GM21515 (cell line): ENCODE data around the gene FTCD.
"Not testable (repeated sequence)": the region's sequence is repeated elsewhere in the genome, so short reads cannot be mapped to it uniquely, and the experiment has no call there.

Source experiments
- ATAC-seq: cut with Tn5 transposase; IDR thresholded peaks from one replicate; pipeline ENCODE4 v1.9.1; 2021; ENCODE audit not compliant: unreplicated experiment

The FTCD gene

GRCh38 chr21:46171996-46172862 lies 16.9 kb upstream of the FTCD start:
- no peak for ATAC-seq

DNA sequence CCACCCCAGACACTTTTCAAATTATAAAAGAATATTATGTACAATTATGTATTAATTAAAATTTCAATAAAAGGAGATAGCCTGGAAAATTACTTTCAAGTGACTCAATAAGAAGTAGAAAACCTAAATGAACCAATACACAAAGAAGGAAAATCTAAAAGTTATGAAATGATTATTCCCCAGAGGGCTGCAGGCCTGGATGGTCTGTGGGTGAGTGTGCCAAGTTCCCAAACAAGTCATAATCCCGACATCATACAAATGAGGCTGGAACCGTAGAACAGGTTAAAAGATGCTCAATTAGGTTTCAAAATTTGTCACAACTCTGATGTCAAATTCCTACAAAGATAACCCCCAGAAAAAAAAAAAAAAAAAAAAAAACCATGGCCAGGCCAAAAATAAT lies 16.2 kb upstream of the FTCD start:
- ATAC-seq: no peak

GRCh38 chr21:46170436-46171193 lies 15.2 kb upstream of the FTCD start:
- ATAC-seq: not testable (repeated sequence)

GRCh38 chr21:46168659-46169386 lies 13.4 kb upstream of the FTCD start:
- ATAC-seq: no peak

DNA sequence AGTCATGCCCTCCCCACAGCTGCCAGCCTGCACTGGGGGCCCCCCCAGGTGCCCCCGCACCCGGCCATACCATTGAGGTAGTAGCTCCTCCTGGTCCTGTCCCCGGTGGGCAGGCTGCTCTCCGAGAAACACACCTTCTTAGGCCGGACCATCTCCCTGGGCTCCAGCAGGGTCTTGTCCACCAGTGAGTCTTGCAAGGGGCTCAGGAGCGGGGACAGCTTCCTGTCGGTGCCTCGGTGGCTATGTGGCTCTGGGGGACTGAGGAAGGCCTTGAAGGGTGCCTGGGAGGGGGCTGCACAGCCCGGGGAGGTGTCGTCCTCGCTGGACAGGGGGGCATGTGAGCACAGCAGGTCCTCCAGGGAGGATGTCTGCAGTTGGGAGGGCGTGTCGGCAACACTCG lies 12.9 kb upstream of the FTCD start:
- ATAC-seq: no peak

DNA sequence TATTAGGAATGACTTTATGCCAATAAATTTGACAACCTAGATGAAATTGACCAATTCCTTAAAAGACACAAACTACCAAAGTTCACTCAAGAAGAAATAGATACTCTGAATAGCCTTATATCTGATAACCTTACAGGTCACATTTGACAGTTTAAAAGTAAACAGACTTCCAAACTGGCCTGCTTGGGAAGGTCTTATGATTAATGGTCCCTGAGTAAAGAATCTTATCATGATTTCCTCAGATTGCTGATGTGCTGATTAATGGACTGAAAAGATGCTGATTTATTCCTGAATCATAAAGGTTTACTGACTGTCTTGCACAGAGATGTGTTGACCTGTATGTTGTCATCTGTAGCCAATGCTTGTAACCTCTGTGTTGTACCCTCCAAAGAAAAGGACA lies 9.7 kb upstream of the FTCD start:
- ATAC-seq: no peak

GRCh38 chr21:46163380-46163779 lies 8.0 kb upstream of the FTCD start:
- no peak for ATAC-seq

GRCh38 chr21:46161633-46162592 lies 6.5 kb upstream of the FTCD start:
- ATAC-seq: no peak

- ATAC-seq: no peak
These were observed 5.7 kb upstream of the FTCD start for GRCh38 chr21:46160907-46161632.

GRCh38 chr21:46160657-46160906 lies 5.2 kb upstream of the FTCD start:
- ATAC-seq: no peak

DNA sequence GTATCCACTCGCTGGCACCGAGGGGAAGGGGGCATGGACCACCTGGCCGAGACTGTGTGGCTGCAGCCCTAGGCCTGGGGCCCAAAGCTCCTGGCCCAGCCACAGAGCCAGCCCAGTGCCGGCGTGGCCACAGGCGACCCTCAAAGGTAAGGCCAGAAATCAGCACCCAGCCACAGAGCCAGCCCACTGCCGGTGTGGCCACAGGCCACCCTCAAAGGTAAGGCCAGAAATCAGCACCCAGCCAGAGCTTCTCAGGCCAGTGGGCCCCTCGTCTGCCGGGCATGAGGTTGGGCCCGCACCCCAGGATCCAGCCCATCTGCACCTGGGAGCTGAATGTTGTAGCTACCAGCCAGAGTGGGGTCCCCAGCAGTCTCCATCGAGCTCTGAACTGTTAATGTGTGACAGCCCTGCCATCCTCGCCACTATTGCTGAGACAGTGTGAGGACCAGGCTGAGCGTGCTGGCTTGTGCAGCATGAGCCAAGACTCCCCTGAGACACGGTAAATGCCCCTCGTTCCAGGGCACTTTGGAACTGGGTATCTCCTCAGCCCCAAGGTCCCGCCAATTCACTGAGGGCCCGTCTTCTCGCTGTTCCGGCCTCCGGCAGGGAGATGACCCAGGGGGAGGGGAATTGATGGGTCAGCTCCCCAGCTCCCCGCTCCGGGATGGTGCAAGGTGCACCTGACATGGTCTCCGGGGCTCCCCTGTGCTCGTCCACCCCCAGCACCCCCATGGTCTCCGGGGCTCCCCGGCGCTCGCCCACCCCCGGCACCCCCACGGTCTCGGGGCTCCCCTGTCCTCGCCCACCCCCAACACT lies 4.7 kb upstream of the FTCD start:
- ATAC-seq: no peak

DNA sequence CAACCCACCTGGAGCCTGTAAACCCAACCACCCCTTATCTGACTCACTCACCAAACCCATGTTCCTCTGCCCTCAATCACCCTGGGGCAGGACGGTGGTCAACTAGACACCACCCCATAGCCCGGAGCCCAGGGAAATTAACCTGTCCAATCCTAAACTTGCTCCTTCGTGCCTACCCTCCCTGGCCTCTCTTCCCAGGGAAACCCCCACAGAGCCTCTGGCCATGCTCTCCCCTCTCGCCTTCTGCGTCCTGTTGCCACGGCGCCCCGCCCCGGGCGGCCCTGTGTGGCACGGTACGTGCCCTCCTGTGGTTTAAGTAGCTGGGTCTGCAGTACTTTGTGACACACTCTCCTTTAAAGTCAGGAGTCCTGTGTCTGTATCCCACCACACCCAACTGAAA lies 4.0 kb upstream of the FTCD start:
- no peak for ATAC-seq

DNA sequence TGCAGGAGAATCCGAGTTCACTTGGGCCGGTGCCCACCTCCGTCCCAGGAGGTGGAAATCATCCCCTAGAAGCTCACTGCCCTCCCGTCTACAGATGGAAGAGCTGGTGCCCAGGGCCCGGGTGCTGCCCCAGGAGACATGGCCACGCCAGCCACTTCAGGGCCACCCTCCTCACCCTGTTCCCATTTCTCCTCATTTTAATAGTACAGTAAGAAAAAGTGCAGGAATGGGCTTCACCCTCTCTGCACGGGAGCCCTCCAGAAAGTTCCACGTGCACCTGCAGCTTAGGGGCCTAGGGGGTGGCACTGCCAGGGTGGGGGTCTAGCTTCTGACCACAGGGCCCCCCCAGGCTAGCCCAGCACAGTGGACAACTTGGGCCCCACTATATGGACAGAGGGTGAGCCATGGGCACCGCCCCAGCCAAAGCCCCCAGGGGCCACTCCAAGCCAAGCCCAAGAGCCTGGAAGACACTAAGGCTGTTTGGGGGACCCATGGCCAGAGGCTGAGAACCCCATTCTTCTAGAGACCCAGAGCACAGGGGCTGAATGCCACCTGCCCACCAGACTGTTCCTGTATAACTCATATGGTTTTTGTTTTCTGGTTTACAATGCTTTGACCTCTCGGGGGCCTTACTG lies 3.4 kb upstream of the FTCD start:
- ATAC-seq: no peak

DNA sequence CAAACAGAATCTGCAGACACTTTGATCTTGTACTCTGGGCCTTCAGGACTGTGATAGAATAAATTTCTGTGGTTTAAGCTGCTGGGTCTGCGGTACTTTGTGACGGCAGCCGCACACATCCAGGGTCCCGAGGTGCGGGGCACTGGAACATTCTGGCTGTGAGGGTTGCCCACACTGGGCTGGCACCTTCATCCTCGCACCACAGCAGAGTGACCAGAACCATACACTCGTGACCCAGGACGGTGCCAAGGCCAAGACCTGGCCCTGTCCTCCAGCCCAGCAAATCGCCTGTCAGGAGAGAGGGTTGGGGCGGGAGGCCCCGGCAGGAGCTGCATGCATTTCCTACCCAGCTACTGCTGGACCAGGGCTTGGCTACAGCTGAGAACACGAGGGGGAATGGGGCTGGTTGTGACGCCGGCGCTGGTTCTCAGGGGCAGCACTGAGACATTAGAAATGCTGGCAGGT lies 2.6 kb upstream of the FTCD start:
- no peak for ATAC-seq

DNA sequence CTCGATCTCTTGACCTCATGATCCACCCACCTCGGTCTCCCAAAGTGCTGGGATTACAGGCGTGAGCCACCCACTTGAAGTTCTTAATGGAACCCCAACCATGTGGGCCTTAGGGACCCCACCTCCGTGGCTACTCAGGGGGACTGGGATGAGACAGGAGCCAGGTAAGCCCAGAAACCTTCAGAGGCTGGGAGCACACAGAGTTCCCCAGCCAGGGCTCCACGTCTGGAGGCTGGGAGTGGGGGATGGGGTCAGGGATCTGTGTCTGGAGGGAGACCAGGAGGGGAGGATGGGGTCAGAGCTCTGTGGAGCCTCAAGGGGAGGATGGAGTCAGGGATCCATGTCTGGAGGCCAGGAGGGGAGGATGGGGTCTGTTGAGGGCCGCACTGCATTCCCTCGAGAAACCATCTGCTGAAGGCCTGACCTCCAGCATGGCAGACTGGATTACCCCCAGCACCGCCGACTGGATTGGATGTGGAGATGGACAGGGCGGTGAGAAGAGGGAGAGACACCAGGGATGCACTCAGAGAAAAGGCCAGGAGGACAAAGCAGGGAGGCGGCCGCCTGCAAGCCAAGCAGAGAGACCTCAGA lies 2.1 kb upstream of the FTCD start:
- ATAC-seq: no peak

- ATAC-seq: no peak
These were observed 1.3 kb upstream of the FTCD start for GRCh38 chr21:46156678-46157077.

- no peak for ATAC-seq
These were observed 933 bp upstream of the FTCD start for GRCh38 chr21:46156378-46156645.

GRCh38 chr21:46154955-46155513 lies 345 bp downstream of the FTCD start:
- no peak for ATAC-seq
